ENCODE results near the gene GDPD3. TPM values are rescaled to one million over a fixed set of nuclear protein-coding genes. Genes with fewer than 3 reads are reported as not detected.

Gene GDPD3
- total RNA-seq, 2 donors from 2014 or later: 2.7 to 6.5 TPM

- H3K27ac ChIP-seq (ENCODE audit: low read depth, low read length): no peak overlapping the region
- no peaks in the 10 kb centered on the region for H3K27me3 ChIP-seq (ENCODE audit: control insufficient read depth, insufficient read depth, low read length, poor library complexity, severe bottlenecking)
- H3K9ac ChIP-seq (ENCODE audit: extremely low read depth, low read length, poor library complexity, severe bottlenecking): no peak overlapping the region
- peaks cover 59% of the 10 kb centered on the region for H3K36me3 ChIP-seq (ENCODE audit: control insufficient read depth, insufficient read depth, low read length)
- H3K4me3 ChIP-seq (ENCODE audit: low read length): no peak overlapping the region
- DNase-seq: no peak
- Mint-ChIP-seq H3K36me3 (ENCODE audit: low read depth) (peaks cover 60% of the 10 kb centered on the region), H3K4me3 (no peak overlapping the region), H3K27me3 (ENCODE audit: insufficient read depth) (no peaks in the 10 kb centered on the region), H3K9me3 (no peaks in the 10 kb centered on the region), H3K27ac (peak overlapping the region; percentile 39), H3K4me1 (peaks cover 11% of the 10 kb centered on the region)
- TF ChIP-seq CTCF (conservative IDR thresholded peaks at IDR 0.05): no peak
- peaks cover 3% of the 10 kb centered on the region for H3K4me1 ChIP-seq (ENCODE audit: control insufficient read depth, insufficient read depth, low read length)
- H3K9me3 ChIP-seq (ENCODE audit: control insufficient read depth, low read length): no peaks in the 10 kb centered on the region
Measured at GRCh38 chr16:30070490-30070889, 42.8 kb downstream of the GDPD3 start.

DNA sequence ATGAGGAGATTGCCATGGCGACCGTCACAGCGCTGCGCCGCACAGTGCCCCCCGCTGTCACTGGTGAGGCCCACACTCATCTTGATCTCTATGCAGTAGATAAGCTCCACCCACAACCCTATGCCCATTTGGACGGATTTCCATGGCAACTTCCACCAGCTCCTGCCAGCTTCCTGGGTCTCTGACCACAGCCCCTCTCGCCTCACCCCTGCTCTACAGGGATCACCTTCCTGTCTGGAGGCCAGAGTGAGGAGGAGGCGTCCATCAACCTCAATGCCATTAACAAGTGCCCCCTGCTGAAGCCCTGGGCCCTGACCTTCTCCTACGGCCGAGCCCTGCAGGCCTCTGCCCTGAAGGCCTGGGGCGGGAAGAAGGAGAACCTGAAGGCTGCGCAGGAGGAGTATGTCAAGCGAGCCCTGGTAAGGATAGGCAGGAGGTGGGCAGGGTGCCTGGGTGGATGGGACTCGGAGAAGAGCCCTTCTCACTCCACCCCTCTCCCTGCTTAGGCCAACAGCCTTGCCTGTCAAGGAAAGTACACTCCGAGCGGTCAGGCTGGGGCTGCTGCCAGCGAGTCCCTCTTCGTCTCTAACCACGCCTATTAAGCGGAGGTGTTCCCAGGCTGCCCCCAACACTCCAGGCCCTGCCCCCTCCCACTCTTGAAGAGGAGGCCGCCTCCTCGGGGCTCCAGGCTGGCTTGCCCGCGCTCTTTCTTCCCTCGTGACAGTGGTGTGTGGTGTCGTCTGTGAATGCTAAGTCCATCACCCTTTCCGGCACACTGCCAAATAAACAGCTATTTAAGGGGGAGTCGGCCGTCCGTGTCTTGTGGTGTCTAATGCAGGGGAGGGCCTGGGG is 43.5 kb downstream of the GDPD3 start:
- peaks cover 60% of the 10 kb centered on the region for H3K36me3 Mint-ChIP-seq (ENCODE audit: low read depth)
- peak overlapping the region; percentile 39 for H3K27ac Mint-ChIP-seq
- H3K9ac ChIP-seq (ENCODE audit: extremely low read depth, low read length, poor library complexity, severe bottlenecking): no peak overlapping the region
- H3K36me3 ChIP-seq (ENCODE audit: control insufficient read depth, insufficient read depth, low read length): peaks cover 59% of the 10 kb centered on the region
- H3K9me3 ChIP-seq (ENCODE audit: control insufficient read depth, low read length): no peaks in the 10 kb centered on the region
- DNase-seq: no peak
- TF ChIP-seq CTCF (conservative IDR thresholded peaks at IDR 0.05): no peak
- H3K27ac ChIP-seq (ENCODE audit: low read depth, low read length): no peak overlapping the region
- peaks cover 11% of the 10 kb centered on the region for H3K4me1 Mint-ChIP-seq
- H3K4me3 Mint-ChIP-seq: no peak overlapping the region
- H3K9me3 Mint-ChIP-seq: no peaks in the 10 kb centered on the region
- peaks cover 3% of the 10 kb centered on the region for H3K4me1 ChIP-seq (ENCODE audit: control insufficient read depth, insufficient read depth, low read length)
- 95 to 98% methylated on average over 11 to 31 of the region's 31 CpGs for WGBS, 2 experiments (ENCODE audit: insufficient coverage in 1 of 2, insufficient read length in 1 of 2)
- H3K27me3 ChIP-seq (ENCODE audit: control insufficient read depth, insufficient read depth, low read length, poor library complexity, severe bottlenecking): no peaks in the 10 kb centered on the region
- H3K27me3 Mint-ChIP-seq (ENCODE audit: insufficient read depth): no peaks in the 10 kb centered on the region
- H3K4me3 ChIP-seq (ENCODE audit: low read length): no peak overlapping the region

DNA sequence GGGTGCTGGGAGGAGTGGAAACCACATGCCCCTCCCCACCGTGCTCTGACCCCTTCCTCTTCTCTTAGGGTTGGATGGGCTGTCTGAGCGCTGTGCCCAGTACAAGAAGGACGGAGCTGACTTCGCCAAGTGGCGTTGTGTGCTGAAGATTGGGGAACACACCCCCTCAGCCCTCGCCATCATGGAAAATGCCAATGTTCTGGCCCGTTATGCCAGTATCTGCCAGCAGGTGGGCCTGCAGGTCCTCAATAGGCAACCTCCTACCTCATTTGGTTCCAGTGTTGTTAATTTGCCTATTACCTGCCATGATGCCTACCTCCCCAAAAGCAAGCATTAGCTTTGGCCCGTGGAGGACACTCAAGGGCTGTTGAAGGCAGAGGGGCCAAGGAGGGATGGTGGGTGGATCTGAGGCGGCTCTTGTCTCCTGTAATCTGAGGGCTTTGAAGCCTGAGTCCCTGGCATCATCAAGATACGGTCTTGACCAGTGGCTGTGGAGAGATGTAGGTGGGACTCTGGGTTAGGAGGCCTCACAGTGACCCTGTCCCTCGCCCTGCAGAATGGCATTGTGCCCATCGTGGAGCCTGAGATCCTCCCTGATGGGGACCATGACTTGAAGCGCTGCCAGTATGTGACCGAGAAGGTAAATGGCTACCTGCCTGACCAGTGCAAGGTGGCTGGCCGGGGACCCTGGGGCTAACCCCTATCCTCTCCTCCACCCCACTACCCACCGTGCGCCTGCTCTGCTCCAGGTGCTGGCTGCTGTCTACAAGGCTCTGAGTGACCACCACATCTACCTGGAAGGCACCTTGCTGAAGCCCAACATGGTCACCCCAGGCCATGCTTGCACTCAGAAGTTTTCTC is 44.4 kb downstream of the GDPD3 start:
- H3K36me3 Mint-ChIP-seq (ENCODE audit: low read depth): peaks cover 60% of the 10 kb centered on the region
- no peaks in the 10 kb centered on the region for H3K27me3 ChIP-seq (ENCODE audit: control insufficient read depth, insufficient read depth, low read length, poor library complexity, severe bottlenecking)
- H3K9ac ChIP-seq (ENCODE audit: extremely low read depth, low read length, poor library complexity, severe bottlenecking): no peak overlapping the region

More for the DNA sequence above, 44.4 kb downstream of the GDPD3 start:
- WGBS, 2 experiments (ENCODE audit: insufficient coverage in 1 of 2, insufficient read length in 1 of 2): 88 to 97% methylated on average over 10 to 17 of the region's 17 CpGs
- Histone ChIP-seq H3K4me3 (ENCODE audit: low read length) (no peak overlapping the region), H3K27ac (ENCODE audit: low read depth, low read length) (no peak overlapping the region), H3K36me3 (ENCODE audit: control insufficient read depth, insufficient read depth, low read length) (peaks cover 59% of the 10 kb centered on the region), H3K9me3 (ENCODE audit: control insufficient read depth, low read length) (no peaks in the 10 kb centered on the region), H3K4me1 (ENCODE audit: control insufficient read depth, insufficient read depth, low read length) (peaks cover 3% of the 10 kb centered on the region)
- DNase-seq: peak; percentile 79
- H3K4me1 Mint-ChIP-seq: peaks cover 14% of the 10 kb centered on the region
- H3K9me3 Mint-ChIP-seq: no peaks in the 10 kb centered on the region
- H3K27ac Mint-ChIP-seq: peak overlapping the region; percentile 66
- no peak overlapping the region for H3K4me3 Mint-ChIP-seq
- peak; percentile 73 for TF ChIP-seq CTCF (conservative IDR thresholded peaks at IDR 0.05)
- no peaks in the 10 kb centered on the region for H3K27me3 Mint-ChIP-seq (ENCODE audit: insufficient read depth)

Measured in endodermal cell (in vitro differentiated cells).